OCI-LY7 (cell line): Measurements from ENCODE around the gene THRB.

Source experiments
- CTCF ChIP-seq: fragments of 200-600 bp; sonication (generic); conservative IDR thresholded peaks from 2 replicates; pipeline ENCODE4 v1.5.1; 2014; ENCODE audit warnings: mild to moderate bottlenecking, antibody characterized with exemption, low read length, moderate library complexity, mixed read lengths
- EZH2phosphoT487 ChIP-seq: fragments of 200-600 bp; sonication (generic); IDR thresholded peaks from 2 replicates; pipeline ENCODE4 v1.6.1; 2018; ENCODE audit warnings: low read depth, borderline replicate concordance, mild to moderate bottlenecking, mixed run types, antibody characterized with exemption, low read length, moderate library complexity, mixed read lengths

- no peak for TF ChIP-seq CTCF
- TF ChIP-seq EZH2phosphoT487: no peak
These were observed 183.8 kb downstream of the THRB start for GRCh38 chr3:24310887-24311286.
